PC-3 (cell line): ENCODE results near the gene SYT15.

Experiments used
- CTCF ChIP-seq: fragments of 300-600 bp; sonication (generic); conservative IDR thresholded peaks from 2 replicates; pipeline ENCODE4 v1.5.1; 2017; ENCODE audit warnings: antibody characterized with exemption, low read depth, mild to moderate bottlenecking, low read length
- EZH2phosphoT487 ChIP-seq: fragments of 300-600 bp; sonication (generic); IDR thresholded peaks from 2 replicates; pipeline ENCODE4 v1.6.1; 2018; ENCODE audit warnings: mild to moderate bottlenecking, antibody characterized with exemption, low read length, borderline replicate concordance

- TF ChIP-seq CTCF (no peak), EZH2phosphoT487 (no peak)
These were observed 18.0 kb upstream of the SYT15 start for GRCh38 chr10:46560952-46561351.
